Keratinocyte (primary cell): ENCODE results near the gene ADPGK.

ENCODE experiments used
- EZH2 ChIP-seq: IDR thresholded peaks from one replicate; pipeline ENCODE4 v1.6.1; 2012; ENCODE audit warnings: inconsistent platforms, mild to moderate bottlenecking, low read length, moderate library complexity
- TF ChIP-seq, protein P1 (sequence below), 3 experiments: IDR thresholded peaks in 1 of 3; conservative IDR thresholded peaks in 1 of 3; optimal IDR thresholded peaks in 1 of 3; 2 replicates in 2 of 3; 3 replicates in 1 of 3; pipeline versions ENCODE3 to v1.5.1; 2011; ENCODE audit warnings: low read length in 3 of 3, mild to moderate bottlenecking in 3 of 3, moderate library complexity in 2 of 3, control low read depth in 1 of 3, inconsistent platforms in 1 of 3; ENCODE audit not compliant: insufficient read depth in 2 of 3; ENCODE audit errors: extremely low read depth in 1 of 3

DNA sequence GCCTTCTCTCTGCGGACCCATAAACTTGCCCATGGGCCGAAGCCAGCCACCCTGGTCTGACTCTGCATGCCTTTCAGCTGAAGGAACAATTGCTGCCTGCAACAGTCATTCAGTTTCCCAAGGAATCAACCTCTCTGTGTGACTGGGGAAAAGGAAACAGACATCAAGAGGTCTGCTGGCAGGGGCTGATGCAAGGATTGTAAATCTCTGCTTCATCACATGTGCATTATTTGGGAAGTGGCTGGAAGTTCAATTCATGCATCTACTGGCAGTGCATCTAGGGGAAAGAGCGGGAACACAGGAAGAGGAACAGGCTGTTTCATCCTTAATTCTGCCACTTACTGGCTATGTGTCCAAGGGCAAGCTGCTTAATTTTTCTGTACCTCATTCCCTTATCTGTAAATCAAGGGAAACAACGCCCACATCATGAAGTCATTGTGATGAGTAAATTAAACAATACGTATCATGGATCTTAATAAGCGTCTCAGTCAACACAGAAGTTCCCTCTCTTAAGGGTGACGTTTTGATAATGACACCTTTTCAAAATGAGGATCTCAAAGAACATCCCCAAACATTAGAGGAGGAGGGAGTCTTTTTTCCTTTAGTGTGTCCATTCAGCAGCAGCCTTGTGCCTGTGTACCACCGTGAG is 17.4 kb upstream of the ADPGK start:
- TF ChIP-seq, protein P1, sequence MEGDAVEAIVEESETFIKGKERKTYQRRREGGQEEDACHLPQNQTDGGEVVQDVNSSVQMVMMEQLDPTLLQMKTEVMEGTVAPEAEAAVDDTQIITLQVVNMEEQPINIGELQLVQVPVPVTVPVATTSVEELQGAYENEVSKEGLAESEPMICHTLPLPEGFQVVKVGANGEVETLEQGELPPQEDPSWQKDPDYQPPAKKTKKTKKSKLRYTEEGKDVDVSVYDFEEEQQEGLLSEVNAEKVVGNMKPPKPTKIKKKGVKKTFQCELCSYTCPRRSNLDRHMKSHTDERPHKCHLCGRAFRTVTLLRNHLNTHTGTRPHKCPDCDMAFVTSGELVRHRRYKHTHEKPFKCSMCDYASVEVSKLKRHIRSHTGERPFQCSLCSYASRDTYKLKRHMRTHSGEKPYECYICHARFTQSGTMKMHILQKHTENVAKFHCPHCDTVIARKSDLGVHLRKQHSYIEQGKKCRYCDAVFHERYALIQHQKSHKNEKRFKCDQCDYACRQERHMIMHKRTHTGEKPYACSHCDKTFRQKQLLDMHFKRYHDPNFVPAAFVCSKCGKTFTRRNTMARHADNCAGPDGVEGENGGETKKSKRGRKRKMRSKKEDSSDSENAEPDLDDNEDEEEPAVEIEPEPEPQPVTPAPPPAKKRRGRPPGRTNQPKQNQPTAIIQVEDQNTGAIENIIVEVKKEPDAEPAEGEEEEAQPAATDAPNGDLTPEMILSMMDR (optimal IDR thresholded peaks at IDR 0.05 in 1 of 3, IDR thresholded peaks at IDR 0.05 in 1 of 3, conservative IDR thresholded peaks at IDR 0.05 in 1 of 3; ENCODE audit: extremely low read depth in 1 of 3, insufficient read depth in 2 of 3, low read length in 3 of 3), result no peak
- TF ChIP-seq EZH2, result no peak
